GM19023 (cell line): ENCODE data around the gene TIMM44.

ENCODE experiments used
- ATAC-seq: cut with Tn5 transposase; IDR thresholded peaks from one replicate; pipeline ENCODE4 v1.9.1; 2021; ENCODE audit warnings: mild to moderate bottlenecking, moderate library complexity; ENCODE audit not compliant: unreplicated experiment

TIMM44 gene

GRCh38 chr19:7877249-7877836 is 66.1 kb downstream of the TIMM44 start:
- no peak for ATAC-seq
